HepG2 (cell line): ENCODE data around the gene NEK8. TPM values are rescaled to one million over a fixed set of nuclear protein-coding genes. Genes with fewer than 3 reads are reported as not detected.
A peak's percentile ranks its signal among the peaks of the same experiment; 100 is the strongest.

Experiments
- ASH2L ChIP-seq: fragments of 300-600, 200-600 bp; sonication (generic); IDR thresholded peaks from 2 replicates; pipeline ENCODE4 v1.7.0; 2017; ENCODE audit warnings: low read depth, mild to moderate bottlenecking, moderate library complexity, mixed read lengths, low read length; ENCODE audit not compliant: insufficient read length
- CC2D1A ChIP-seq: sonication (generic); formaldehyde crosslinking; IDR thresholded peaks from 2 replicates; pipeline ENCODE4 v1.8.1; 2023; ENCODE audit warnings: mild to moderate bottlenecking, missing genetic modification reagents
- HDAC1 ChIP-seq: sonication (generic); formaldehyde crosslinking; IDR thresholded peaks from 2 replicates; pipeline ENCODE4 v1.5.1; 2020; ENCODE audit warnings: mild to moderate bottlenecking, missing genetic modification reagents
- JDP2 ChIP-seq: sonication (generic); formaldehyde crosslinking; IDR thresholded peaks from 2 replicates; pipeline ENCODE4 v1.8.1; 2022; ENCODE audit warnings: missing genetic modification reagents, borderline replicate concordance
- KDM5A ChIP-seq: fragments of 200-600 bp; sonication (generic); IDR thresholded peaks from 2 replicates; pipeline ENCODE4 v1.7.0; 2018; ENCODE audit warnings: antibody characterized with exemption, mild to moderate bottlenecking, low read length, borderline replicate concordance
- NFIC ChIP-seq: IDR thresholded peaks from 2 replicates; pipeline ENCODE4 v1.6.1; 2012; ENCODE audit warnings: mild to moderate bottlenecking, low read length, inconsistent platforms
- RBAK ChIP-seq: sonication (generic); formaldehyde crosslinking; IDR thresholded peaks from 2 replicates; pipeline ENCODE4 v1.5.1; 2020; ENCODE audit warnings: mild to moderate bottlenecking, missing genetic modification reagents
- RBFOX2 ChIP-seq: fragments of 200-400 bp; formaldehyde crosslinking; IDR thresholded peaks from 2 replicates; pipeline ENCODE4 v1.6.1; 2017; ENCODE audit warnings: low read depth, mild to moderate bottlenecking, low read length
- TAF1 ChIP-seq: sonication (generic); formaldehyde crosslinking; IDR thresholded peaks from 2 replicates; pipeline ENCODE4 v1.4.0; 2020; ENCODE audit warnings: missing genetic modification reagents
- U2AF2 ChIP-seq: fragments of 200-400 bp; formaldehyde crosslinking; IDR thresholded peaks from 2 replicates; pipeline ENCODE4 v1.6.1; 2017; ENCODE audit warnings: low read depth, mild to moderate bottlenecking, low read length
- YEATS4 ChIP-seq: sonication (generic); formaldehyde crosslinking; IDR thresholded peaks from 2 replicates; pipeline ENCODE4 v1.4.0; 2020; ENCODE audit warnings: missing genetic modification reagents, borderline replicate concordance
- ZFY ChIP-seq: sonication (generic); formaldehyde crosslinking; IDR thresholded peaks from 2 replicates; pipeline ENCODE4 v1.4.0; 2020; ENCODE audit warnings: missing genetic modification reagents
- ZMYM2 ChIP-seq: sonication (generic); formaldehyde crosslinking; IDR thresholded peaks from 2 replicates; pipeline ENCODE4 v1.8.0; 2022; ENCODE audit warnings: mild to moderate bottlenecking, missing genetic modification reagents
- ZNF234 ChIP-seq: sonication (generic); formaldehyde crosslinking; conservative IDR thresholded peaks from 2 replicates; pipeline ENCODE4 v1.5.1; 2020; ENCODE audit warnings: mild to moderate bottlenecking, missing genetic modification reagents
- ZNF354B ChIP-seq: sonication (generic); formaldehyde crosslinking; IDR thresholded peaks from 2 replicates; pipeline ENCODE4 v1.8.0; 2022; ENCODE audit warnings: mild to moderate bottlenecking, missing genetic modification reagents
- ZNF367 ChIP-seq: sonication (generic); formaldehyde crosslinking; IDR thresholded peaks from 2 replicates; pipeline ENCODE4 v1.4.0; 2020; ENCODE audit warnings: missing genetic modification reagents, borderline replicate concordance
- ZNF775 ChIP-seq: sonication (generic); formaldehyde crosslinking; IDR thresholded peaks from 2 replicates; pipeline ENCODE4 v1.4.0; 2020; ENCODE audit warnings: missing genetic modification reagents, mild to moderate bottlenecking, moderate library complexity, borderline replicate concordance
- polyA plus RNA-seq, 8 experiments: library from polyadenylated mRNA; depleted of rRNA in 3 of 8; stranded (reverse) in 7 of 8; unstranded in 1 of 8; fragments of >200 nt; fragmentation: Illumina TruSeq in 4 of 8; extraction: Trizol in 4 of 8; gene quantifications; 2 replicates each; pipeline versions ENCODE4 v1.2.1 to v1.2.3, GENCODE V29; 2011 to 2016; ENCODE audit warnings: low read depth in 4 of 8, missing spikeins in 1 of 8, mixed read lengths in 1 of 8; ENCODE audit not compliant: insufficient read depth in 1 of 8
- total RNA-seq, 5 experiments: library from RNA; depleted of rRNA; stranded (reverse); fragments of >200 nt; fragmentation: Illumina TruSeq; extraction: Trizol; gene quantifications; 2 replicates each; pipeline ENCODE4 v1.2.3, GENCODE V29; 2016; ENCODE audit warnings: low read depth in 1 of 5
- TF ChIP-seq, protein P1 (sequence below): IDR thresholded peaks from 2 replicates; pipeline ENCODE4 v1.4.0; 2020; ENCODE audit warnings: mild to moderate bottlenecking, missing genetic modification reagents
- TF ChIP-seq, protein P2 (sequence below): sonication (generic); formaldehyde crosslinking; conservative IDR thresholded peaks from 2 replicates; pipeline ENCODE4 v1.4.0; 2020; ENCODE audit warnings: missing genetic modification reagents
- TF ChIP-seq, protein P3 (sequence below): sonication (generic); IDR thresholded peaks from 2 replicates; pipeline ENCODE4 v1.6.1; 2016; ENCODE audit warnings: low read depth, borderline replicate concordance
- TF ChIP-seq, protein P4 (sequence below): sonication (generic); formaldehyde crosslinking; IDR thresholded peaks from 2 replicates; pipeline ENCODE4 v1.5.0; 2020; ENCODE audit warnings: missing genetic modification reagents, mild to moderate bottlenecking, borderline replicate concordance
- TF ChIP-seq, protein P5 (sequence below): sonication (generic); formaldehyde crosslinking; IDR thresholded peaks from 2 replicates; pipeline ENCODE4 v1.9.0; 2022; ENCODE audit warnings: missing genetic modification reagents, mild to moderate bottlenecking, borderline replicate concordance

NEK8 gene
- total and polyA plus RNA-seq, 2 of the 13 experiments (the other 11 are each of a cell fraction or from before 2014, with no cell fraction given): 5.8 to 13.5 TPM

DNA sequence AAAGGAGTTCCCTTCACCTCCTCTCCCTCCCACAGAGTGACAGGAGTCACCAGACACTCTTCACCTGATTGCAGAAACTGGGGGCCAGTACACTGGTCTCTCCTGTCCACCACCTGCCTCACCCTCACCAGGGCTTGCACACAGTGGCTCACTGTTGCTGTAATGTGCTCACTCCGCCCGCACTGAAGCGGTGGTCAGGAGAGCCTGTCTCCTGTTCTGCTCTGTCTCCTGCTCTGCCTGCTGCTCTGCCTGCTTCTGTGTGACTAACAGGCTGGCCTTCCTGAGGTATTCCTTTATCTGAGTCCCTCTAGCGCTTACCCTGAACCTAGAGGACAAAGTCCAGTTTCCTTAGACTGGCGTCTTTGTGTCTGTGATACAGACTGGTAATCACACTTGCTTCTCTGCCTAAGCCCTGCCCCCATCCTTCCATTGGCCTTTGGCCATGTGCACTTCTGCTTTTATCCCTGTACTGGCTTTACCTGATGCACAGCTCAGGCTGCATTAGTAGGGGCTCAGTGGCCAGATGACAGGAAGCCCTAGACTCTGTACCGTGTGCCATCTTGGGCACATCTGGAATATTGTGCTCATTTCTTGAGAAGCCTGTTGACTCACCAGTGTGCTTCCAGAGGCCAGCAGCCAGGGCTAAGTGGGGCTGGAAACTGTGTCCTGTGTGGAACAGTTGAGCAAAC lies 30.2 kb upstream of the NEK8 start (continued):
- TF ChIP-seq TAF1 (CRISPR knock-in tag) (peak; percentile 77), NFIC (no peak), CC2D1A (CRISPR knock-in tag) (no peak), YEATS4 (CRISPR knock-in tag) (peak; percentile 60; the same call in 1 of the 2 replicates), KDM5A (no peak), ZNF354B (no peak), RBFOX2 (no peak), ZNF234 (no peak), ZFY (peak; percentile 60), U2AF2 (no peak), JDP2 (CRISPR knock-in tag) (no peak), ZNF367 (no peak), HDAC1 (CRISPR knock-in tag) (peak; percentile 87), ZMYM2 (peak; percentile 75; the same call in 1 of the 2 replicates), ASH2L (peak; percentile 82), ZNF775 (CRISPR knock-in tag) (no peak), RBAK (CRISPR knock-in tag) (no peak)
- TF ChIP-seq, protein P1, sequence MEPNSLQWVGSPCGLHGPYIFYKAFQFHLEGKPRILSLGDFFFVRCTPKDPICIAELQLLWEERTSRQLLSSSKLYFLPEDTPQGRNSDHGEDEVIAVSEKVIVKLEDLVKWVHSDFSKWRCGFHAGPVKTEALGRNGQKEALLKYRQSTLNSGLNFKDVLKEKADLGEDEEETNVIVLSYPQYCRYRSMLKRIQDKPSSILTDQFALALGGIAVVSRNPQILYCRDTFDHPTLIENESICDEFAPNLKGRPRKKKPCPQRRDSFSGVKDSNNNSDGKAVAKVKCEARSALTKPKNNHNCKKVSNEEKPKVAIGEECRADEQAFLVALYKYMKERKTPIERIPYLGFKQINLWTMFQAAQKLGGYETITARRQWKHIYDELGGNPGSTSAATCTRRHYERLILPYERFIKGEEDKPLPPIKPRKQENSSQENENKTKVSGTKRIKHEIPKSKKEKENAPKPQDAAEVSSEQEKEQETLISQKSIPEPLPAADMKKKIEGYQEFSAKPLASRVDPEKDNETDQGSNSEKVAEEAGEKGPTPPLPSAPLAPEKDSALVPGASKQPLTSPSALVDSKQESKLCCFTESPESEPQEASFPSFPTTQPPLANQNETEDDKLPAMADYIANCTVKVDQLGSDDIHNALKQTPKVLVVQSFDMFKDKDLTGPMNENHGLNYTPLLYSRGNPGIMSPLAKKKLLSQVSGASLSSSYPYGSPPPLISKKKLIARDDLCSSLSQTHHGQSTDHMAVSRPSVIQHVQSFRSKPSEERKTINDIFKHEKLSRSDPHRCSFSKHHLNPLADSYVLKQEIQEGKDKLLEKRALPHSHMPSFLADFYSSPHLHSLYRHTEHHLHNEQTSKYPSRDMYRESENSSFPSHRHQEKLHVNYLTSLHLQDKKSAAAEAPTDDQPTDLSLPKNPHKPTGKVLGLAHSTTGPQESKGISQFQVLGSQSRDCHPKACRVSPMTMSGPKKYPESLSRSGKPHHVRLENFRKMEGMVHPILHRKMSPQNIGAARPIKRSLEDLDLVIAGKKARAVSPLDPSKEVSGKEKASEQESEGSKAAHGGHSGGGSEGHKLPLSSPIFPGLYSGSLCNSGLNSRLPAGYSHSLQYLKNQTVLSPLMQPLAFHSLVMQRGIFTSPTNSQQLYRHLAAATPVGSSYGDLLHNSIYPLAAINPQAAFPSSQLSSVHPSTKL: peak; percentile 83
- TF ChIP-seq, protein P2, sequence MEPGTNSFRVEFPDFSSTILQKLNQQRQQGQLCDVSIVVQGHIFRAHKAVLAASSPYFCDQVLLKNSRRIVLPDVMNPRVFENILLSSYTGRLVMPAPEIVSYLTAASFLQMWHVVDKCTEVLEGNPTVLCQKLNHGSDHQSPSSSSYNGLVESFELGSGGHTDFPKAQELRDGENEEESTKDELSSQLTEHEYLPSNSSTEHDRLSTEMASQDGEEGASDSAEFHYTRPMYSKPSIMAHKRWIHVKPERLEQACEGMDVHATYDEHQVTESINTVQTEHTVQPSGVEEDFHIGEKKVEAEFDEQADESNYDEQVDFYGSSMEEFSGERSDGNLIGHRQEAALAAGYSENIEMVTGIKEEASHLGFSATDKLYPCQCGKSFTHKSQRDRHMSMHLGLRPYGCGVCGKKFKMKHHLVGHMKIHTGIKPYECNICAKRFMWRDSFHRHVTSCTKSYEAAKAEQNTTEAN (CRISPR knock-in tag): peak; percentile 68; the same call in 1 of the 2 replicates
- TF ChIP-seq, protein P3, sequence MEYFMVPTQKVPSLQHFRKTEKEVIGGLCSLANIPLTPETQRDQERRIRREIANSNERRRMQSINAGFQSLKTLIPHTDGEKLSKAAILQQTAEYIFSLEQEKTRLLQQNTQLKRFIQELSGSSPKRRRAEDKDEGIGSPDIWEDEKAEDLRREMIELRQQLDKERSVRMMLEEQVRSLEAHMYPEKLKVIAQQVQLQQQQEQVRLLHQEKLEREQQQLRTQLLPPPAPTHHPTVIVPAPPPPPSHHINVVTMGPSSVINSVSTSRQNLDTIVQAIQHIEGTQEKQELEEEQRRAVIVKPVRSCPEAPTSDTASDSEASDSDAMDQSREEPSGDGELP: peak; percentile 40; the same call in 1 of the 2 replicates
- TF ChIP-seq, protein P4, sequence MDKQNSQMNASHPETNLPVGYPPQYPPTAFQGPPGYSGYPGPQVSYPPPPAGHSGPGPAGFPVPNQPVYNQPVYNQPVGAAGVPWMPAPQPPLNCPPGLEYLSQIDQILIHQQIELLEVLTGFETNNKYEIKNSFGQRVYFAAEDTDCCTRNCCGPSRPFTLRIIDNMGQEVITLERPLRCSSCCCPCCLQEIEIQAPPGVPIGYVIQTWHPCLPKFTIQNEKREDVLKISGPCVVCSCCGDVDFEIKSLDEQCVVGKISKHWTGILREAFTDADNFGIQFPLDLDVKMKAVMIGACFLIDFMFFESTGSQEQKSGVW (CRISPR knock-in tag): no peak
- TF ChIP-seq, protein P5, sequence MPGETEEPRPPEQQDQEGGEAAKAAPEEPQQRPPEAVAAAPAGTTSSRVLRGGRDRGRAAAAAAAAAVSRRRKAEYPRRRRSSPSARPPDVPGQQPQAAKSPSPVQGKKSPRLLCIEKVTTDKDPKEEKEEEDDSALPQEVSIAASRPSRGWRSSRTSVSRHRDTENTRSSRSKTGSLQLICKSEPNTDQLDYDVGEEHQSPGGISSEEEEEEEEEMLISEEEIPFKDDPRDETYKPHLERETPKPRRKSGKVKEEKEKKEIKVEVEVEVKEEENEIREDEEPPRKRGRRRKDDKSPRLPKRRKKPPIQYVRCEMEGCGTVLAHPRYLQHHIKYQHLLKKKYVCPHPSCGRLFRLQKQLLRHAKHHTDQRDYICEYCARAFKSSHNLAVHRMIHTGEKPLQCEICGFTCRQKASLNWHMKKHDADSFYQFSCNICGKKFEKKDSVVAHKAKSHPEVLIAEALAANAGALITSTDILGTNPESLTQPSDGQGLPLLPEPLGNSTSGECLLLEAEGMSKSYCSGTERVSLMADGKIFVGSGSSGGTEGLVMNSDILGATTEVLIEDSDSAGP (CRISPR knock-in tag): peak; percentile 70
